Stimulated activated CD8-positive, alpha-beta memory T cell treated with anti-CD3 and anti-CD28 coated beads, Interleukin-15, amount 100 ng/mL, for 24 hours (primary cell): ENCODE data around the gene TRIM29.
A peak's percentile ranks its signal among the peaks of the same experiment; 100 is the strongest.

Experiments used
- DNase-seq: peaks from one replicate; pipeline ENCODE4 v3.0.0-alpha.2; 2020; ENCODE audit warnings: low read depth

TRIM29 gene

DNA sequence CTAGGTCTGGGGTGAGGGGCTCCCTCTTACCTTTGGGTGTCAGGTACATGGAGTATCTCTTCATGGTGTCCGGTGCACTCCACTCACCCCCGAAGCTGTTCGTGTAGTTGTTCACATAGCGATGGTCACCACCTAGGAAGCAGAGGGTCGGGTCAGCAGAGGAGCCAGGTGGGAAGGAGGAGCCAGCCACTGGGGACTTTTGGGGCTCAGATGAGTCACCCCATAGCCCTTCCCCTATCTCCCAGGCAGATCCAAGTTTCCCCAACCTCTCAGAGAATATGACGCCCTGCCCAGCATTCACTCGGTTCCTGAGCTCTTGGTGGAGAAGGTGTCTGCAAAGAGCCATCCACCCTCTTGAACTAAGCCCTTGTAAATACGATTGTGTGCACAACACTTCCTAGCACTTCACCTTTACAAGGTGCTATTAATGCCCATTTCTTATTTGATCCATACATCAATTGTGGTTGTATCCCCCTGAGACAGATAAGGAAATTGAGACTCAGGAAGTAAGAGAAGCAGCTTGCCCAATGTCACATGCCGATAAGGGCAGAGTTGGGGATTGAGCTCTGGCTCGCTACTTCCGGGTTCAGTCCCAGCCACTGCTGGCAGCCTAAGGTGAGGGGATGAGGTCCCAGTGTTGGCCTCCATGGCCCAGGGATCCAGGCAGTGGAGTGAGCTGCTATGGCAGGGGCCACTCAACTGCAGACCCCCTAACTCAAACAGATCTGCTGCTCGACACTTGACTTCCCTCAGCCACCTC is 14.8 kb downstream of the TRIM29 start:
- DNase-seq, result no peak

DNA sequence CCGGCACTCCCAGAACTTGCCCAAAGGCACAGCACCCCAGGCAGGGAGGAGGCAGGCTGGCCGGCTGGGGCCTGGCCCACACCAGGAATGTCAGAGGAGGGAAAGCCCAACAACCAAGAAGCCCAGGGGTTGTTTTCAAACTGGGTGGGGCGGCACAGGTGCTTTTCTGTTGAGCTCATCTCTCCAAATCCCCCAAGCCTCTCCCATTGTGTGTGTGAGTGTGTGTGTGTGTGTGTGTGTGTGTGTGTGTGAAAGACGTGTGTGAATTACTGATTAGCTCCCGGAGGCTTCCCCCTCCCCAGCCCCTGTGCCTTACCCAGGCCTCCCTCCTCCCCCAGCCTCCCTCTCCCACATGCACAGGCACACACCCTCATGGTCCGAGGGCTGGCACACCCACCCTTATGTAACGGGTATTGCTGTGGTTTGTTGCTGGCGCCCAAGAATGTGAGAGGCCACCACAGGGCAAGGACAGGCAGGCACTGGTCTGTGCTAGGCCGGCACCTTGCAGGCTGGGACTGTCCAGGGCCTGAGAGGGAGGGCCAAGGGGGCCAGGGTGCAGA is 15.9 kb downstream of the TRIM29 start:
- DNase-seq, result no peak

- no peak for DNase-seq
Measured at GRCh38 chr11:120121336-120121735, 16.6 kb downstream of the TRIM29 start.

DNA sequence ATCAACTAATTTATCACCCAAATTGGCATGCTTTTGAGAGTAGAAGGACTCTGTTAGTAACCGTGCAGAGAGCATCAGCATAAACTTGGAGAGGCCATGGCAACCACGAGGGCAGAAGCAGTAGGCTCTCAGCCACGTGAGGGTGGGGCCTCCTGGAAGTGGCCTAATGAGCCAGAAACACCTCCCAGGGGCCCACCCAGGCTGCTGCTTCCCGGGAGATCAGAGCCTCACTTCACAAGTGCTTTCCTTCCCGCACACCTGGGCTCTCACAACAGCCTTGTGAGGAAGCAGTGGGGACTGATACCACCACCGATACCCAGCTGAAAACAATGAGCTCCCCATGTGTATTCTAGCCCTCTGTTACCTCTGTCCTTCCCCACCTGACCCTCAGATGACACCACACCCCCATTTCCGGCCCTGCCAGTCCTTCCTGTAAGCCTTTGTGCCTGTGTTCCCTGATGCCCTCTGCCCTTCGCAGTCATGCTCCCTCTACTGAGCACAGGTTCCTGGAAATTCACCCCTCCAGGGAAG is 17.0 kb downstream of the TRIM29 start:
- DNase-seq, result no peak

DNA sequence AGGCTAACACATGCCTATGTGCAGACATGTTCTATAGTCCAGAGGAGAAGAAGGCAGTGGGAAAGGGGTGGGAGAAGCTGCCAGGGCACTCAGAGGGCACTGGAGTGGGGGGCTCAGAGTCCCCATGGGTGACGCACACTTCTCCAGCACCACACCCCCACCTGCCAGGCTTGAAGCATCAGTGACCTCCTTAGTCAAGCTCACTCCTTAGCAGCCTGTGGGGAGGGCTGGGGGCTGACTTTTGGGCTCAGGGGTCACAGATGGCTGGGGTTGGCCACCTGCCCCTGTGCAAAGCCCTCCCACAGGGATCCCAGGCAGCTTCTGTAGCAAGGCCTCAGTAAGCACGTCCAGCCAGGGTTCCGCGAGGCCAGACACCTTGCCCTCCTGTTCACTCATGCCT is 18.8 kb downstream of the TRIM29 start:
- no peak for DNase-seq

- DNase-seq, result no peak
Measured at GRCh38 chr11:120117991-120118390, 19.9 kb downstream of the TRIM29 start.

DNA sequence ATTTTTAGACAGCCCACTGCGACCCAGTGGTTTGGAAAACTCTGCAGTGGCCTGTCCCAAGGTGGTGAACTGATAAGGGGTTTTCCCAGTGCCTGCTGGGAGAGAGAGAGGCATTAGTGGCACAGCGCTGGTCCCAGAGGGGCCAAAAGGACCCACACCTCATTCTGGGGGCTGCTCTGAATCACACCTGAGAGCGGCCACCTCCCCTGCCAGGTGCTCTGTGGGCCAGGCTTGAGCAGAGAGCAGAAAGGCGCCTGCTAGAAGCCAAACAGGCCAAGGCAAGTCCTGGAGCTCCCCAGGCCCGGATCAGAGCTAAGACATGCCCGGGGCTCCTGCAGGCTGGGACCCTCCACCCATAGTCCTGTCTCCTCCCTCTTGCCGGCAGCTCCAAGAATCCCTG is 20.9 kb downstream of the TRIM29 start:
- no peak for DNase-seq

GRCh38 chr11:120115272-120116000 is 22.5 kb downstream of the TRIM29 start:
- DNase-seq, result no peak

DNA sequence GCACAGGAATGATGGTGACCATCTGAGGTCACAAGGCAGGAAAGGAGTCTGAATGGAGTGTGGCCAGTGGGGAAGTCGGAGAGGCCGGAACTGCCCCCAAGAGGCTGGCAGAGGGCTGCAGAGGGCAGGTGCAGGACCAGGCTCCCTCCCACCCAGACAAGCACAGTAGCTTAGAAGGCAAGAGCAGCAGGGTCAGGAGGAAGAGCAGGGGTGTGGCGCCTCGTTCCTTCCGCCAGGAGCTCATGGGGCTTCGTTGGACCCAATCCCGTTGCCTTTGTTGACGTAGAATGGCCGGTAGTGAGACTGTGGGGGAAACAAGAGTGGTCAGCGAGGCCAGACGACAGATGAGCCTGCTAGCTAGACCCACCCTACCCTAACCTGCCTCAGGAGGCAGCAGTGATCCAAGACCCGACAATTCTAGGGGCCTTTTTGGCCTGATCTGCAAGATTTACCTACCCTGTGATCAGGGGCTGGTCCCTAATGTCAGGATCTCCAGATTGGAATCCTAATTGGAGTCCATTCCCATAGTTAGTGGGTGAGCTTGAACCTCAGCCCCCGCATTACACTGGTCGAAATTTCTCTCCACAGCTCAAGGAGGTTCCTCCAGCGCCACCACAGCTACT is 25.6 kb downstream of the TRIM29 start:
- no peak for DNase-seq

DNA sequence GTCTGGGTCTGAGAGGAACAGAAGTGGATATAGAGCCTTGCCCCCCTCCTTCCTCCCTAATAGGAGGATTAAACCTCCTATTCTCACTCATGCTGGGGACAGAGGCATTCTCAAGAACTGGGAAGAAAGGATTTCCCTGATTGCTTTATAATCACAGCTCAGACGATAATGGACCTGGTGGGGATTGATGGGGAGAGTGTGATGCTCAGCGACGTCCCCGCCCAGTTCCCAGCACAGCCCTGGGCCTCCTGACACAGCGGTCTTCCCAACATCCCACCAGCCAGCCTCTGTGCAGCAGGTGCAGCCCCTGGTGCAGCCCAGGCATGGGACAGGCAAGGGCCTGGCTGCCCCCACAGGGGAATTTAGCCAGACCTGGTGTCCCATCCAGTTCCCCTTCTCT is 28.4 kb downstream of the TRIM29 start:
- DNase-seq, result no peak

- no peak for DNase-seq
Measured at GRCh38 chr11:120108785-120109168, 29.1 kb downstream of the TRIM29 start.

GRCh38 chr11:120108154-120108784 is 29.6 kb downstream of the TRIM29 start:
- DNase-seq, result peak; percentile 43

DNA sequence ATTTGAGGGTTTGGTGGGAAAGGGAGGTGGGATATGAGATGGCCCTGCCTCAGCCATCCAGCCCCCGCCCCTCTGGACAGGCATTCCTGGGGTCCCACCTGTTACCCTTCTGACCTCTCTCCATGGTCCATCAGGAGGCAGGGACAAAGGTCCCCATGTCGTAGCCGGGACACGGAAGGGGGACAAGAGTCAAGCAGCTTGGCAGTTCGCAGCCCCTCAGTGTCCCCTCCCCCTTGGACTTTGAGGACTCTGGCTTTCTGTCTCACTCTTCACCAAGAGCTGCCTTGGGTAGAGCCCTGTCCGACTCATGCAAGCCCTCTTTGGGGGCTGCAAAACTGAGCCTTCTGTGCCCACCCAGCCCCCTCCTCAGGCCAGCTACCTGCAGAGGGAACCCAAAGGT is 30.2 kb downstream of the TRIM29 start:
- no peak for DNase-seq

GRCh38 chr11:120106354-120107150 is 31.4 kb downstream of the TRIM29 start:
- no peak for DNase-seq

DNA sequence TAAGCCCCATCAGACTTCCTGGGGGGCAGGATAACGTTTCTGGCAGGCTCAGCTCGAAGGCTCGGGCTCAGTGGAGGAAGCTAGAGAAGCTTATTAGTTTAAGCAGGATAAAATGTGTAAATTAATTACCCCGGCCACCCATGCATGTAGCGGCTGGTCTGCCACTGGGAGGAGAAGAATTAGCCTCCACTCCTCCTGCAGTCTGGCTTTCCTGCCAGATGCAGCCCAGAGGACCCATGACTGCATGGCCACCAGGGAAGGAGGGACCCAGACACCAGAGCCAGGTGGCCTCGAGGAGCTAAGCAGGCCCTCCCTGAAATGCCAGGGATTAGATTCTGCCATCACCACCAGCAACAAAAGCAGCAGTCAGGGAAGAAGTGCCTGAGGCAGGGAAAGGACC is 32.3 kb downstream of the TRIM29 start:
- no peak for DNase-seq

GRCh38 chr11:120104041-120104565 is 33.8 kb downstream of the TRIM29 start:
- DNase-seq, result no peak

GRCh38 chr11:120102864-120103122 is 35.1 kb downstream of the TRIM29 start:
- DNase-seq, result no peak

GRCh38 chr11:120102050-120102863 is 35.7 kb downstream of the TRIM29 start:
- DNase-seq, result no peak

DNA sequence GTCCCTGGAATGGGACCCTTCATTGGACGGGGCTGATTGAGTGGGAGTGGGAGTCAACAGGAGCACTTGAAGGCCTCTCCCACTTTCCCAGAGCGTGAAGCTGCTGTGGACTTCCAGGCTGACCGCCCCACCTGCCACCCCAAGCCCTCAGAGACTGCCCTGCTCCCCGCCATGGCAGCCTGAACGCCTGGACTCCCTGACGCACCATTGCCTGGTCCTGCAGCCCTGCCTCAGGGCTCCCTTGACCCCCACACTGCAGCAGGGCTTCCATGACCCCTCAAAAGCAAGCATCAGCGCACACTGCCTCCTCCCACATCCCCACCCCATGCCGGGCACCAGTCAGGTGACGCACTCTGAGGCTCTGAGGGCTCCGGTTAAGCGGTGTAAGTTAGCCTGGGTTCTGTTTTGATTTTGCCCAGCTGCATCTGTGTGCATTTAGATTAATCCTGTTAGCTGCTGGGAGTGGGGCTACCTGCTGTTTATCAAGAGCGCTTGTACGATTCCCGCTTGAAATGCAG is 39.4 kb downstream of the TRIM29 start:
- no peak for DNase-seq

GRCh38 chr11:120097721-120098385 is 40.1 kb downstream of the TRIM29 start:
- DNase-seq, result no peak
